HCT116 (cell line): ENCODE results near the gene RGL3. TPM values are rescaled to one million over a fixed set of nuclear protein-coding genes. Genes with fewer than 3 reads are reported as not detected.

Experiments
- ATAC-seq: fragments of 200-7000 bp; cut with Tn5 transposase; 2 replicates; pipeline ENCODE4 v1.9.1; 2020; ENCODE audit warnings: mild to moderate bottlenecking, moderate library complexity
- BruUV-seq: library from RNA; stranded (reverse); fragments of 400-500 nt; replicated peaks from 2 replicates; lab custom pipeline; 2021; lab: Mats Ljungman, UMichigan
- CTCF ChIA-PET: fragments of 300-600 bp; sonication (Branson Sonifier 250); formaldehyde crosslinking; loops from one replicate; lab custom pipeline; 2021; ENCODE audit warnings: antibody characterized with exemption; lab: Charles Lee
- POLR2A ChIA-PET: fragments of 300-600, 350-600 bp; sonication (Branson Sonifier 250); formaldehyde crosslinking; loops from one replicate; lab custom pipeline; 2021; ENCODE audit warnings: antibody characterized with exemption; lab: Charles Lee
- RAD21 ChIA-PET, 2 experiments: fragments of 300-600 bp; sonication (Branson Sonifier 250); formaldehyde crosslinking; loops; one replicate each; lab custom pipeline; 2023; ENCODE audit warnings: low total read pairs in 2 of 2; ENCODE audit not compliant: uncharacterized antibody in 2 of 2, unreplicated experiment in 2 of 2, low non-redundant PET in 1 of 2; lab: Charles Lee
- DNase-seq: peaks from one replicate; pipeline ENCODE4 v3.0.0-alpha.2; 2010; ENCODE audit warnings: low read depth, low spot score
- H2AFZ ChIP-seq: fragments of 200-600 bp; shearing (Covaris generic), sonication (generic); 2 replicates; pipeline ENCODE4 v1.6.1; 2017; ENCODE audit warnings: low read depth, mixed run types, mixed read lengths, antibody characterized with exemption, low read length; ENCODE audit not compliant: poor library complexity, severe bottlenecking
- H3K27ac ChIP-seq: 2 replicates; pipeline ENCODE4 v1.5.1; 2012; ENCODE audit warnings: low read depth, low read length
- H3K27me3 ChIP-seq: fragments of 200-600 bp; sonication (generic); 2 replicates; pipeline ENCODE4 v1.6.1; 2016; ENCODE audit warnings: mixed run types, low read length, mixed read lengths; ENCODE audit not compliant: insufficient read depth
- H3K36me3 ChIP-seq, 2 experiments: fragments of 200-500 bp in 1 of 2; fragments of 200-600 bp in 1 of 2; sonication (Bioruptor generic) in 1 of 2; sonication (generic) in 1 of 2; 2 replicates each; pipeline versions ENCODE4 v1.5.1 to v1.6.1; 2014 to 2016; ENCODE audit warnings: low read length in 2 of 2, inconsistent platforms in 1 of 2, mixed read lengths in 1 of 2, mixed run types in 1 of 2; ENCODE audit not compliant: insufficient read depth in 2 of 2, control insufficient read depth in 1 of 2
- H3K4me1 ChIP-seq, 2 experiments: fragments of 200-600 bp in 1 of 2; sonication (generic) in 1 of 2; 2 replicates each; pipeline versions ENCODE4 v1.5.1 to v1.6.1; 2012 to 2017; ENCODE audit warnings: low read length in 2 of 2, inconsistent platforms in 1 of 2, mild to moderate bottlenecking in 1 of 2, mixed read lengths in 1 of 2, mixed run types in 1 of 2, moderate library complexity in 1 of 2; ENCODE audit not compliant: insufficient read depth in 2 of 2, control insufficient read depth in 1 of 2
- H3K4me2 ChIP-seq: fragments of 200-600 bp; sonication (generic); 2 replicates; pipeline ENCODE4 v1.6.1; 2017; ENCODE audit warnings: mixed run types, low read length, mixed read lengths
- H3K4me3 ChIP-seq, 2 experiments: fragments of 200-600 bp in 1 of 2; sonication (generic) in 1 of 2; replicated peaks in 1 of 2; 2 replicates each; pipeline ENCODE4 v1.5.1; 2011 to 2016; ENCODE audit warnings: low read length in 2 of 2, control low read depth in 1 of 2, low read depth in 1 of 2, mild to moderate bottlenecking in 1 of 2, mixed read lengths in 1 of 2, mixed run types in 1 of 2
- H3K79me2 ChIP-seq: fragments of 200-600 bp; sonication (generic); 2 replicates; pipeline ENCODE4 v1.6.1; 2017; ENCODE audit warnings: mild to moderate bottlenecking, mixed run types, low read length, moderate library complexity, mixed read lengths; ENCODE audit not compliant: insufficient read depth
- H3K9ac ChIP-seq: fragments of 200-600 bp; sonication (generic); 2 replicates; pipeline ENCODE4 v1.6.1; 2016; ENCODE audit warnings: low read length, mixed read lengths
- H3K9me2 ChIP-seq: fragments of 200-600 bp; sonication (generic), shearing (Covaris generic); 2 replicates; pipeline ENCODE4 v1.6.1; 2017; ENCODE audit warnings: mixed run types, mild to moderate bottlenecking, moderate library complexity; ENCODE audit not compliant: insufficient read depth
- H3K9me3 ChIP-seq, 2 experiments: fragments of 200-500 bp in 1 of 2; fragments of 200-600 bp in 1 of 2; sonication (Bioruptor generic) in 1 of 2; sonication (generic) in 1 of 2; 2 replicates each; pipeline ENCODE4 v1.6.1; 2014 to 2017; ENCODE audit warnings: low read length in 2 of 2, mixed read lengths in 2 of 2, inconsistent platforms in 1 of 2, low read depth in 1 of 2, mild to moderate bottlenecking in 1 of 2, mixed run types in 1 of 2, moderate library complexity in 1 of 2; ENCODE audit not compliant: control insufficient read depth in 1 of 2, insufficient read depth in 1 of 2
- H4K20me1 ChIP-seq: fragments of 200-600 bp; sonication (generic), shearing (Covaris generic); 2 replicates; pipeline ENCODE4 v1.6.1; 2017; ENCODE audit warnings: mixed run types, mild to moderate bottlenecking, moderate library complexity; ENCODE audit not compliant: insufficient read depth
- CEBPB ChIP-seq: IDR thresholded peaks from 2 replicates; pipeline ENCODE4 v1.6.1; 2012; ENCODE audit warnings: low read depth
- EGR1 ChIP-seq: IDR thresholded peaks from 2 replicates; pipeline ENCODE4 v1.6.1; 2012; ENCODE audit warnings: low read depth
- ELF1 ChIP-seq: IDR thresholded peaks from 2 replicates; pipeline ENCODE4 v1.6.1; 2012; ENCODE audit warnings: low read depth, borderline replicate concordance
- EZH2 ChIP-seq: fragments of 200-600 bp; sonication (generic); IDR thresholded peaks from 2 replicates; pipeline ENCODE4 v1.6.1; 2017; ENCODE audit warnings: antibody characterized with exemption, mixed run types
- EZH2phosphoT487 ChIP-seq: fragments of 200-600 bp; IDR thresholded peaks from 2 replicates; pipeline ENCODE4 v1.6.1; 2018; ENCODE audit warnings: antibody characterized with exemption, borderline replicate concordance
- FOSL1 ChIP-seq: IDR thresholded peaks from 2 replicates; pipeline ENCODE4 v1.6.1; 2012; ENCODE audit warnings: low read depth
- JUND ChIP-seq: IDR thresholded peaks from 2 replicates; pipeline ENCODE4 v1.6.1; 2012
- POLR2AphosphoS5 ChIP-seq: IDR thresholded peaks from 2 replicates; pipeline ENCODE4 v1.6.1; 2011; ENCODE audit warnings: mild to moderate bottlenecking, low read depth, low read length, moderate library complexity
- RAD21 ChIP-seq: IDR thresholded peaks from 2 replicates; pipeline ENCODE4 v1.6.1; 2012; ENCODE audit warnings: low read depth, mild to moderate bottlenecking
- SIN3A ChIP-seq: IDR thresholded peaks from 2 replicates; pipeline ENCODE4 v1.6.1; 2012; ENCODE audit warnings: low read depth
- SP1 ChIP-seq: IDR thresholded peaks from 2 replicates; pipeline ENCODE4 v1.6.1; 2012; ENCODE audit warnings: low read depth
- TCF7L2 ChIP-seq: IDR thresholded peaks from 2 replicates; pipeline ENCODE4 v1.7.0; 2011; ENCODE audit warnings: borderline replicate concordance, inconsistent platforms; ENCODE audit not compliant: insufficient read depth, insufficient read length; ENCODE audit errors: extremely low read depth
- ZNF274 ChIP-seq: fragments of 200-500 bp; sonication (Bioruptor generic); IDR thresholded peaks from 2 replicates; pipeline ENCODE4 v1.6.1; 2014; ENCODE audit warnings: mild to moderate bottlenecking, low read depth, low read length, inconsistent platforms
- intact Hi-C: fragments of 100-400 bp; cut with micrococcal nuclease; formaldehyde crosslinking; loops from 2 replicates; pipeline ENCODE4 v1.10.0; 2022
- total RNA-seq: library from RNA; stranded (reverse); gene quantifications from one replicate; pipeline ENCODE4 v1.2.1, GENCODE V29; 2021; ENCODE audit not compliant: unreplicated experiment
- TF ChIP-seq, protein P1 (sequence below): IDR thresholded peaks from 2 replicates; pipeline ENCODE4 v1.6.1; 2012
- TF ChIP-seq, protein P2 (sequence below): IDR thresholded peaks from 2 replicates; pipeline ENCODE4 v1.6.1; 2012
- TF ChIP-seq, protein P3 (sequence below), 3 experiments: fragments of 200-600 bp in 1 of 3; sonication (generic) in 1 of 3; IDR thresholded peaks in 2 of 3; conservative IDR thresholded peaks in 1 of 3; 2 replicates each; pipeline ENCODE4 v1.5.1; 2012 to 2017; ENCODE audit warnings: low read depth in 2 of 3, low read length in 2 of 3, antibody characterized with exemption in 1 of 3, borderline replicate concordance in 1 of 3, control low read depth in 1 of 3, mild to moderate bottlenecking in 1 of 3, mixed read lengths in 1 of 3, mixed run types in 1 of 3, moderate library complexity in 1 of 3; ENCODE audit not compliant: insufficient read depth in 1 of 3

RGL3 gene
- total RNA-seq, 1 experiment from 2014 or later = 99.2 TPM

DNA sequence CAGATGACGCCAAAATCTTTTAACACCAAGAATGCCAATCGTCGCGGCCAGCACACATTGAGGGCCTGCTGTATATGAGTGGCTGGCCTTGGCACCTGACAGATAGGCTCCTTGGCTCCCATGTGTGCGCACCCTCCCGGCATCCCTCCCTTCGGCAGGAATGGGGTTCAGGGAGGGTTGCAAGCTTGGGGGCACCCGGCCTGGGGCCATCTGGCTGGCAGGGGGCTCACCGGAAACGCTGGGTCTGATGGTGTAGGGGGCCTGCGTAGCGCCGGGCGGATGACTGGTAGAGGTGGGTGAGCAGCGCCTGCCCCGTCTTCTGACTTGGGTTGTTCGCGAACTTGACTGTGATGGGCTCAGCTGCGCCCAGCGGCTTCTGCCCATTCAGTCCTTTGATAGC, 38.7 kb upstream of the RGL3 start:
- Histone ChIP-seq H3K36me3 (no peaks in the 10 kb centered on the region), H3K9ac (no peak overlapping the region), H3K79me2 (no peaks in the 10 kb centered on the region), H4K20me1 (no peaks in the 10 kb centered on the region), H3K27me3 (no peaks in the 10 kb centered on the region), H3K27ac (no peak overlapping the region), H3K4me3 (no peak overlapping the region), H3K4me1 (no peaks in the 10 kb centered on the region), H2AFZ (no peak overlapping the region), H3K9me3 (no peaks in the 10 kb centered on the region)
- ChIA-PET RAD21 (no interaction called here), POLR2A (no interaction called here)
- intact Hi-C loops = no loop called here
- DNase-seq (no peak), ATAC-seq (no peak)
- BruUV-seq = no TSS peak
- no peak for TF ChIP-seq SP1
- TF ChIP-seq, protein P1, sequence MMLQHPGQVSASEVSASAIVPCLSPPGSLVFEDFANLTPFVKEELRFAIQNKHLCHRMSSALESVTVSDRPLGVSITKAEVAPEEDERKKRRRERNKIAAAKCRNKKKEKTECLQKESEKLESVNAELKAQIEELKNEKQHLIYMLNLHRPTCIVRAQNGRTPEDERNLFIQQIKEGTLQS = no peak
- no peak for TF ChIP-seq ZNF274
- no peak for TF ChIP-seq EZH2phosphoT487
- no peak for TF ChIP-seq CEBPB
- TF ChIP-seq, protein P2, sequence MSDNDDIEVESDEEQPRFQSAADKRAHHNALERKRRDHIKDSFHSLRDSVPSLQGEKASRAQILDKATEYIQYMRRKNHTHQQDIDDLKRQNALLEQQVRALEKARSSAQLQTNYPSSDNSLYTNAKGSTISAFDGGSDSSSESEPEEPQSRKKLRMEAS = no peak
- TF ChIP-seq JUND = no peak
- TF ChIP-seq FOSL1 = no peak
- TF ChIP-seq, all 23 proteins: peak for 0
- H3K9me2 ChIP-seq = no peaks in the 10 kb centered on the region
- H3K4me2 ChIP-seq = no peak overlapping the region
- CTCF ChIA-PET = no interaction called here

DNA sequence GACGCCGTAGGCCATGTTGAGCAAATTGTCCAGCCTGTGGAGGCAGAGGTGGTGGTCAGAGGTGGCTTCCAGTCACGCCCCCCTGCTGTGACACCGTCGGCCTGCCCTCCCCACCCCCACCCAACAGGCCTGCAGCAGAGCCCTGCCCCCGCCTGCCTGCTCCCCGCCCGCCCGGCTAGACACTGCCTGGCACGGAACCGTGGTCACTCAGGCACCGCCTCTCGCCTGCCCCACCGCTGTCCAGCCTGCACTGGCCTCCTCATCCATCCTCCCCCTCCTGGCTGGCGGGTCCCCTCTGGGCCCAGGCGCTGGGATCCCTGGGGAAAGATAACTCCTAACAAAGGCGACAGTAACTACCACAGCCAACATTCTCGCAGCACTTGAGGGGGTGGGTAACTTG, 38.0 kb upstream of the RGL3 start:
- no peak overlapping the region for H3K4me3 ChIP-seq
- RAD21 ChIA-PET = no interaction called here
- H3K27me3 ChIP-seq = no peaks in the 10 kb centered on the region
- H3K4me1 ChIP-seq = no peaks in the 10 kb centered on the region
- no peak overlapping the region for H3K4me2 ChIP-seq
- H3K79me2 ChIP-seq = no peaks in the 10 kb centered on the region
- BruUV-seq = no TSS peak
- DNase-seq (no peak), ATAC-seq (no peak)
- CTCF ChIA-PET = no interaction called here
- H3K9me2 ChIP-seq = no peaks in the 10 kb centered on the region
- no peak overlapping the region for H2AFZ ChIP-seq
- POLR2A ChIA-PET = no interaction called here
- H3K27ac ChIP-seq = no peak overlapping the region
- no peaks in the 10 kb centered on the region for H3K36me3 ChIP-seq
- intact Hi-C loops = no loop called here
- no peaks in the 10 kb centered on the region for H4K20me1 ChIP-seq
- TF ChIP-seq CEBPB (no peak), SIN3A (no peak), EGR1 (no peak), TCF7L2 (no peak), RAD21 (no peak), EZH2 (no peak), ZNF274 (no peak), POLR2AphosphoS5 (no peak), ELF1 (no peak), EZH2phosphoT487 (no peak)
- TF ChIP-seq, protein P3, sequence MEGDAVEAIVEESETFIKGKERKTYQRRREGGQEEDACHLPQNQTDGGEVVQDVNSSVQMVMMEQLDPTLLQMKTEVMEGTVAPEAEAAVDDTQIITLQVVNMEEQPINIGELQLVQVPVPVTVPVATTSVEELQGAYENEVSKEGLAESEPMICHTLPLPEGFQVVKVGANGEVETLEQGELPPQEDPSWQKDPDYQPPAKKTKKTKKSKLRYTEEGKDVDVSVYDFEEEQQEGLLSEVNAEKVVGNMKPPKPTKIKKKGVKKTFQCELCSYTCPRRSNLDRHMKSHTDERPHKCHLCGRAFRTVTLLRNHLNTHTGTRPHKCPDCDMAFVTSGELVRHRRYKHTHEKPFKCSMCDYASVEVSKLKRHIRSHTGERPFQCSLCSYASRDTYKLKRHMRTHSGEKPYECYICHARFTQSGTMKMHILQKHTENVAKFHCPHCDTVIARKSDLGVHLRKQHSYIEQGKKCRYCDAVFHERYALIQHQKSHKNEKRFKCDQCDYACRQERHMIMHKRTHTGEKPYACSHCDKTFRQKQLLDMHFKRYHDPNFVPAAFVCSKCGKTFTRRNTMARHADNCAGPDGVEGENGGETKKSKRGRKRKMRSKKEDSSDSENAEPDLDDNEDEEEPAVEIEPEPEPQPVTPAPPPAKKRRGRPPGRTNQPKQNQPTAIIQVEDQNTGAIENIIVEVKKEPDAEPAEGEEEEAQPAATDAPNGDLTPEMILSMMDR (IDR thresholded peaks at IDR 0.05 in 2 of 3, conservative IDR thresholded peaks at IDR 0.05 in 1 of 3; ENCODE audit: borderline replicate concordance in 1 of 3, insufficient read depth in 1 of 3, low read depth in 2 of 3, low read length in 2 of 3) = no peak
- H3K9me3 ChIP-seq = no peaks in the 10 kb centered on the region
- H3K9ac ChIP-seq = no peak overlapping the region
